Uterus (tissue), 2 donors: ENCODE measurements around the gene IDUA.
"Not testable (repeated sequence)": the region's sequence is repeated elsewhere in the genome, so short reads cannot be mapped to it uniquely, and the experiment has no call there.

Experiments used
- POLR2A ChIP-seq, 2 donors: fragments of 450-650 bp; IDR thresholded peaks; one replicate each; pipeline ENCODE4 v1.6.1; 2016; ENCODE audit warnings: antibody characterized with exemption in 2 of 2, mild to moderate bottlenecking in 1 of 2, moderate library complexity in 1 of 2
- TF ChIP-seq, protein P1 (sequence below), 4 experiments: fragments of 200-600 bp in 2 of 4; fragments of 450-650 bp in 2 of 4; sonication (generic) in 2 of 4; IDR thresholded peaks; one replicate each; pipeline ENCODE4 v1.5.1; 2016 to 2019; ENCODE audit warnings: antibody characterized with exemption in 4 of 4, mild to moderate bottlenecking in 2 of 4, moderate library complexity in 1 of 4

GRCh38 chr4:976016-976415 lies 10.8 kb upstream of the IDUA start:
- TF ChIP-seq, protein P1, sequence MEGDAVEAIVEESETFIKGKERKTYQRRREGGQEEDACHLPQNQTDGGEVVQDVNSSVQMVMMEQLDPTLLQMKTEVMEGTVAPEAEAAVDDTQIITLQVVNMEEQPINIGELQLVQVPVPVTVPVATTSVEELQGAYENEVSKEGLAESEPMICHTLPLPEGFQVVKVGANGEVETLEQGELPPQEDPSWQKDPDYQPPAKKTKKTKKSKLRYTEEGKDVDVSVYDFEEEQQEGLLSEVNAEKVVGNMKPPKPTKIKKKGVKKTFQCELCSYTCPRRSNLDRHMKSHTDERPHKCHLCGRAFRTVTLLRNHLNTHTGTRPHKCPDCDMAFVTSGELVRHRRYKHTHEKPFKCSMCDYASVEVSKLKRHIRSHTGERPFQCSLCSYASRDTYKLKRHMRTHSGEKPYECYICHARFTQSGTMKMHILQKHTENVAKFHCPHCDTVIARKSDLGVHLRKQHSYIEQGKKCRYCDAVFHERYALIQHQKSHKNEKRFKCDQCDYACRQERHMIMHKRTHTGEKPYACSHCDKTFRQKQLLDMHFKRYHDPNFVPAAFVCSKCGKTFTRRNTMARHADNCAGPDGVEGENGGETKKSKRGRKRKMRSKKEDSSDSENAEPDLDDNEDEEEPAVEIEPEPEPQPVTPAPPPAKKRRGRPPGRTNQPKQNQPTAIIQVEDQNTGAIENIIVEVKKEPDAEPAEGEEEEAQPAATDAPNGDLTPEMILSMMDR (IDR thresholded peaks at IDR 0.05) = not testable (repeated sequence)
- TF ChIP-seq POLR2A (IDR thresholded peaks at IDR 0.05) = not testable (repeated sequence)
